Measurements from ENCODE around the gene IGSF6. TPM values are rescaled to one million over a fixed set of nuclear protein-coding genes. Genes with fewer than 3 reads are reported as not detected.

The IGSF6 gene
- total and polyA plus RNA-seq, 2 of the 8 experiments (the other 6 are each of a cell fraction or from before 2014, with no cell fraction given), result not detected

GRCh38 chr16:21613781-21614180 lies 38.6 kb downstream of the IGSF6 start:
- CTCF ChIA-PET (ENCODE audit: partially characterized antibody), result interaction anchor here (0.9 to 4.4 kb wide), 3 partner anchors 11 to 105 kb away, joined by 3 to 20 read pairs (median 4); no protein-coding TSS in a partner anchor
- H3K27ac ChIP-seq (ENCODE audit: low read depth, low read length), result no peak overlapping the region

More at GRCh38 chr16:21613781-21614180, 38.6 kb downstream of the IGSF6 start:
- no peak overlapping the region for H3K23ac ChIP-seq (ENCODE audit: insufficient read length)
- no peak overlapping the region for H3K9ac ChIP-seq (replicated peaks in 1 of 4; ENCODE audit: extremely low read depth in 1 of 4, low read depth in 3 of 4, low read length in 3 of 4)
- H3K79me1 ChIP-seq (ENCODE audit: low read depth, low read length), result peaks cover 5% of the 10 kb centered on the region
- H3K9me3 ChIP-seq (ENCODE audit: insufficient read depth in 2 of 2, low read depth in 1 of 2, low read length in 1 of 2), result no peaks in the 10 kb centered on the region
- TF ChIP-seq TCF12 (IDR thresholded peaks at IDR 0.05; ENCODE audit: low read depth, low read length) (no peak), RAD21 (IDR thresholded peaks at IDR 0.05 in 1 of 2, conservative IDR thresholded peaks at IDR 0.05 in 1 of 2; ENCODE audit: low read depth in 2 of 2, low read length in 2 of 2) (no peak)
- no peak overlapping the region for H3K18ac ChIP-seq (ENCODE audit: extremely low read depth, low read length)
- no peak overlapping the region for H2AK5ac ChIP-seq (ENCODE audit: low read depth, low read length)
- H2BK12ac ChIP-seq (ENCODE audit: low read depth, low read length), result no peak overlapping the region
- peaks cover 3 to 84% of the 10 kb centered on the region in 2 experiments for H3K79me2 ChIP-seq (ENCODE audit: control insufficient read depth in 1 of 2, insufficient read depth in 2 of 2, low read length in 2 of 2)
- FAIRE-seq, result no peak
- no peak overlapping the region for H2AFZ ChIP-seq (ENCODE audit: low read length)
- peaks cover 0 to 9% (median 0%) of the 10 kb centered on the region in 4 experiments; a peak in 2 of 8 replicates for H3K36me3 ChIP-seq (ENCODE audit: control insufficient read depth in 2 of 4, insufficient read depth in 4 of 4, low read length in 3 of 4)
- no peak overlapping the region for H2BK15ac ChIP-seq (ENCODE audit: low read length)
- peaks cover 3 to 21% (median 9%) of the 10 kb centered on the region in 4 experiments; a peak in 6 of 7 replicates for H3K4me1 ChIP-seq (replicated peaks in 1 of 4; ENCODE audit: control insufficient read depth in 3 of 4, insufficient read depth in 4 of 4, low read length in 3 of 4)
- H3K14ac ChIP-seq (ENCODE audit: insufficient read length), result no peak overlapping the region
- H3K23me2 ChIP-seq (ENCODE audit: low read depth, low read length), result no peaks in the 10 kb centered on the region
- H3K4me2 ChIP-seq (ENCODE audit: insufficient read depth in 1 of 2, low read depth in 2 of 2, low read length in 2 of 2), result no peak overlapping the region
- no peaks in the 10 kb centered on the region for H3K27me3 ChIP-seq (replicated peaks in 1 of 4; ENCODE audit: control insufficient read depth in 3 of 4, extremely low read depth in 1 of 4, insufficient read depth in 3 of 4, low read length in 3 of 4)
- H2BK20ac ChIP-seq (ENCODE audit: low read length), result no peak overlapping the region
- H2BK120ac ChIP-seq (replicated peaks; ENCODE audit: low read depth, low read length), result no peak overlapping the region
- no peak overlapping the region for H4K91ac ChIP-seq (replicated peaks; ENCODE audit: insufficient read length, low read length)
- H2BK5ac ChIP-seq (ENCODE audit: low read depth, low read length), result no peak overlapping the region
- no peak overlapping the region for H4K5ac ChIP-seq (ENCODE audit: insufficient read length, low read depth, low read length)
- H3K4me3 ChIP-seq (ENCODE audit: extremely low read depth in 1 of 4, insufficient read depth in 2 of 4, low read depth in 3 of 4, low read length in 4 of 4), result no peak overlapping the region
- H3K4ac ChIP-seq (replicated peaks; ENCODE audit: insufficient read length, low read depth, low read length), result no peak overlapping the region
- H4K20me1 ChIP-seq (replicated peaks in 1 of 2; ENCODE audit: control insufficient read depth in 1 of 2, insufficient read depth in 2 of 2, low read length in 2 of 2), result peaks cover 6 to 8% of the 10 kb centered on the region in 2 experiments
- no peak overlapping the region for H3K56ac ChIP-seq (replicated peaks; ENCODE audit: insufficient read length, low read depth, low read length)
- DNase-seq (ENCODE audit: low read depth in 1 of 2, low spot score in 2 of 2), result no peak
- 91% methylated on average over 2 of the region's 2 CpGs; no CpG with 5 or more reads in 1 of the 2 experiments for WGBS, 2 experiments (ENCODE audit: extremely low coverage in 1 of 2, insufficient coverage in 1 of 2, insufficient read length in 1 of 2, insufficient replicate concordance in 2 of 2, low coverage in 1 of 2, low lambda C conversion rate in 2 of 2, missing lambda C conversion rate in 1 of 2)
- POLR2A ChIA-PET (ENCODE audit: partially characterized antibody), result interaction anchor here (1.4 kb wide), 1 partner anchor 10 kb away, joined by 4 read pairs; no protein-coding TSS in a partner anchor
- H4K8ac ChIP-seq (ENCODE audit: extremely low read depth, insufficient read depth, low read length), result no peak overlapping the region
